NOMO-1 treated with dmso at 0.1 percent for 144 hours (cell line): ENCODE results near the gene LHPP.

Source experiments
- DNase-seq: peaks from one replicate; lab custom pipeline; 2025; ENCODE audit not compliant: unreplicated experiment; lab: John Stamatoyannopoulos, UW

LHPP gene

GRCh38 chr10:124592101-124592500 is 130.5 kb downstream of the LHPP start:
- no peak for DNase-seq

GRCh38 chr10:124592736-124593430 is 131.3 kb downstream of the LHPP start:
- DNase-seq, result no peak

GRCh38 chr10:124593431-124593985 is 131.9 kb downstream of the LHPP start:
- no peak for DNase-seq

DNA sequence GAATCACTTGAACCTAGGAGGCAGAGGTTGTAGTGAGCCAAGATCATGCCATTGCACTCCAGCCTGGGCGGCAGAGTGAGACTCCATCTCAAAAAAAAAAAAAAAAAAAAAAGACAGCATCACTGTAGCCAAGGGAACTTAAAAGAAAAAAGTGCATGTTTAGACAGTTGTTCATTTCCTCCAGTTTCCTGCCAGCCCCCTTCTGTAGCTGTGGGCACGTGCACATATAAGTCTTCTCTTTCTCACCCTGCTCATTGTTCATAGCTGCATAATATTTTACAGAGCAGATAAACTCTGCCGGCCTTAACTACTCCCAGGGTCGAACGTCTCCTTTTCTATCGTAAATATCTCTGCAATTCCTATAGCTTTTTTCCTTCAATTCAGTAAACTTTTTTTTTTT is 132.6 kb downstream of the LHPP start:
- DNase-seq, result no peak

DNA sequence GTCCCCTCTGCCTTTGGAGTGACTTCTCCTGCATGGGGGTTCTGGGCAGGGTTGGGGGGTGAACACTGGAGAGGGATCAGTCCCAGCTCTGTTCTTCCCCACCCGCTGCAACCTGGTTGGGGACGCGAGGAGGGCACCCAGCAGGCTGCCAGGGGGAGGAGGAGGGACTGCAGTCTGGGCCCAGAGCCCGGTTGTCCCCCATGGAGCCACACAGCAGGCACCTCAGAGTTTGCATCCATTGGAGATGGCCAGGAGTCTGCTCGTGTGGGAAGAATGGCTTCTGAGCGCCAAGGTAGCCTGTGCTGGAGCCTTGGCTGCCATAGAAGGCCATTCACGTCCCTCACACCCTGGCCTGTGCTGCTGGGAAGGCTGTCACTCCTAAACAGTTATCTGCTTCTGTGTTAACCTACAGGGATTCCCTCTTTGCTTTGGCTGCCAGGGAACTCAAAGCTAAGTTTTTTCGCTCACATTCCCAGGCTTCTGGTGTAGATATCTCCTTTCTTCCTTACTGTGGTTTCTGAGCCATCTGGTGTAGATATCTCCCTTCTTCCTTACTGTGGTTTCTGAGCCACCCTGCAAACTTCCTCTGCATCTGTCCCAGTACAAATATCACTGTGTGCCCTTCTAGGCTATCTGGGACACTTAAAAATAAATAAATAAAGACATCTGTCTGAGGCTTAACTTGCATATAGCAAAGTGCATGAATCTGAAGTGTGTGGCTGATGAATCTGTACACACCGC is 133.7 kb downstream of the LHPP start:
- no peak for DNase-seq

GRCh38 chr10:124596116-124596785 is 134.6 kb downstream of the LHPP start:
- no peak for DNase-seq

- DNase-seq, result no peak
Measured at GRCh38 chr10:124596962-124597845, 135.6 kb downstream of the LHPP start.

GRCh38 chr10:124597846-124598165 is 136.2 kb downstream of the LHPP start:
- DNase-seq, result no peak

GRCh38 chr10:124598196-124598595 is 136.6 kb downstream of the LHPP start:
- DNase-seq, result no peak

- DNase-seq, result no peak
Measured at GRCh38 chr10:124598773-124599587, 137.4 kb downstream of the LHPP start.

DNA sequence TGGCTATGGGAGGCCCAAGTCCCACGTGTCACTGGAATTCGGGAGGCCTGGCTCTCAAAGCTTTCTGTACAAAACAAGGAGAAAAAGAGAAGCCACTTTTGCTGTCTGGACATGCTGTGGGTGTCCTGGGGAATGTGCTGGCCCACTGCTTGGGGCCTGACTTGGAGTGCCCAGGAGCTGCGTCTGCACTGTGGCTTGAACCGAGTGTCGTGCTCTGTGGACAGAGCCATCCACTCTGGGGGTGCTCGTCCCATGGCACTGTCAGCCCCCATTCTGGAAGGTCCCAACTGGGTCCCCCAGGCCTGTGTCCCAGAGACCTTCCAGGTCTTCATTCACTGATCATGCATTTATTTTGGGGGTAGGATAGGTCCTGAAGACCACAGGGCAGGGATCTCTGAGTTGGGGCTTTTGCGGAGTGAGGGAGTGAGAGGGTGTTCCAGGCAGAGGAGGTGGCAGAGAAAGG is 138.0 kb downstream of the LHPP start:
- DNase-seq, result no peak

DNA sequence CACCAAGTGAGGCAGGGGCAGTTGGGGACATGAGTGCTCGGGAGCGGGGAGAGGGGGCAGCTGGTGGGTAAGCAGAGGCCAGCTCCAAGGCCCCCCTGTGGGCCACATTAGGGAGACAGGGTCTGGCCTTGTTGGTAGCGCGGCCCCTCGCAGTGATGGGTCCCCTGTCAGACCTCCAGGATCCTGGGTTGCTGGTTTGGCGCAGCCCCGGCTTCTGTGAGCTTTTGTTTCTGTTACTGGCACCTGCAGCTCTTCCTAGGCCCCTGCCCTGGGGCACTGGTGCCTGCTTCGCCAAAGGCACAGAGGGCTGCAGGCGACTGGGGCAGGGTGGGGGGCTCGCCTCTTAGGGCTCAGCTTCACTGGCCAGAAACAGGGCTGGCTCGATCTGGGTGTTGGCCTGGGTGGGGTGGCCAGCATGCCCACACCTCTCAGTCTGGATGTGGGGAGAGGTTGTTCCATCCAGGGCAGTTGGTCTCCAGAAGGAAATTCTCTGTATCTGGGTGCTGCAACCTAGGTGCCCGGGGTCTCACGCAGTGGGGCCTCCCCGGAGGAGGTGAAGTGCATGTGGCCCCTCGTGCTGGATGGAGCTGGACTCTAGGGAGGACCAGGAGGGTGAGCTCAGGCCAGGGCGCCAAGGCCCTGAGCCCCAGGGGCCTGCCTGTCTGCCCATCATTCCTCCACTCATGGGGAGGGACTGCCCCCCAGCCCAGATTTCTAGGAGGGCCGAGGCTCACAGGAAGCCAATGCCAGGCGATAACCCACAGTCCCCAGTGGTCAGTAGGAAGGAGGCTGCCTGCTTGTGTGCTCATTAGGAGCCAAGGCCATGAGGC is 138.6 kb downstream of the LHPP start:
- DNase-seq, result no peak

DNA sequence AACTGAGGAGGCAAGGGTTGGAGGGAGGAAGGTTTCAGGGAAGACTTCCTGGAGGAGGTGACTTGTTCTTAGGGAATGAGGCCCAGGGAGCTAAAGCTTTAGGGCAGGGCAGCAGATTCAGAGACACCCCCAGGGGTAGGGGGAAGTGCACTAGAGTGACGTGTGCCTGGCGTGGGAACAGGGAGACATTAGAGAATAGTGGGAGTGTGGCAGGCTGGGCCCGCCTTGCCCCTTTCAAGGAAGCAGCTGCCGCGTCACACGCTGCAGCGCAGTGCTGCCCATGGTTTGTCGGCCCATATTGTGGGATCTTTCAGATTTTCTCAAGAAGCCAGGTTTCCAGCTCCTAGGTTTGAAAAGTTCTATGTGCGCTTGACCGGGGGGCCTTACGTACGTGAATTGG is 139.4 kb downstream of the LHPP start:
- DNase-seq, result no peak

DNA sequence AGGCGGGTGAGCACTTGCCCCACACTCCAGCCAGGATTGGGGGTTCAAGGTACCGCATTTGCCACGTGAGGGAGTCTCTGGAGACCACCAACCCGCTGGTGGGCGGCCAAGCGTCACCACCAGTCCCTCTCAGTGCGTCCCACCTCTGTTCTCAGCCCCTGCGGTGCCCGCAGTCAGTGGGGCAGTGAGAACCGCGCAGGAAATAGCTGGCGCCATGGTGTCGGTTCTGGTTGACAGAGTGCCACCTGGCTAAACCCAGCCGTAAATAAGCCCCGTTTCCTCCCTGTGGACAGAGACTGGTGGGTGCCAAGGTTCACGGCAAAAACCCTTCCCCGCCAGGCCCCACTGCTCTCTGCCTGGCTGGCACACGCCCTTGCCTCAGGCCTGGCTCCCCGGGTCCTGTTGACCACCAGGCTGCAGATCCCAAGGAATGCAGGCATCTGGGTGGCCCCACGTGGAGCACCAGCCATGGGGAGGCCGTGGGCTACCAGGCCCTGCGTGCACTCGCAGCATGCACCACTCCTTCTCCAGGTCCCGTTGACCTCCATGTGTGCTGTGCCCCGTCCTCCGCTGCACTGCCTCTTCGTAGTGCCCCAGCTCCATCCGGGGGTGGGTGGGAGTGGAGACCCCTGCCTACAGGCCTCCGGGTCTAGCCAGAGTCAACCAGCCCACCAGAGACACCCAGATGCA is 140.0 kb downstream of the LHPP start:
- DNase-seq, result no peak

DNA sequence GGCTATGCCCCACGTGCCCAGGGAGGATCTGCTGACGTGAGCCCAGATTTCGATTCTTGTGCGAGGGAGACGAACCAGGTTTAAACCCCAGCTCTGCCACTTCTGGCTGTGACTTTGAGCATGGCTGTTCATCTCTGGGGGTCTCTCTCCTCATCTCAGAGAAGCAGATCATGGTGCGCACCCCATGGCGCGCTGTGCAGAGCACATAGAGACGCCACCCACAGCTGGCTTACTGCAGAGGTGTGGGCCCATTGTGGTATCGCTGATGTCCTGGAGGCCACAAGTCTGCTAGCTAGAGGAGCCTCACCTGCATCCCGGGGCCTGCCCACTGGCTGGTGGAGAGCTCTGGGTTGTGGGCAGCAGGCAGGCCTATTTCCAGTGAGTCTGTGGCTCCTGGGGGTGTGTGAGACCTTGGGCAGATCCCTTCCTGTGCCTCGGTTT is 140.5 kb downstream of the LHPP start:
- no peak for DNase-seq

DNA sequence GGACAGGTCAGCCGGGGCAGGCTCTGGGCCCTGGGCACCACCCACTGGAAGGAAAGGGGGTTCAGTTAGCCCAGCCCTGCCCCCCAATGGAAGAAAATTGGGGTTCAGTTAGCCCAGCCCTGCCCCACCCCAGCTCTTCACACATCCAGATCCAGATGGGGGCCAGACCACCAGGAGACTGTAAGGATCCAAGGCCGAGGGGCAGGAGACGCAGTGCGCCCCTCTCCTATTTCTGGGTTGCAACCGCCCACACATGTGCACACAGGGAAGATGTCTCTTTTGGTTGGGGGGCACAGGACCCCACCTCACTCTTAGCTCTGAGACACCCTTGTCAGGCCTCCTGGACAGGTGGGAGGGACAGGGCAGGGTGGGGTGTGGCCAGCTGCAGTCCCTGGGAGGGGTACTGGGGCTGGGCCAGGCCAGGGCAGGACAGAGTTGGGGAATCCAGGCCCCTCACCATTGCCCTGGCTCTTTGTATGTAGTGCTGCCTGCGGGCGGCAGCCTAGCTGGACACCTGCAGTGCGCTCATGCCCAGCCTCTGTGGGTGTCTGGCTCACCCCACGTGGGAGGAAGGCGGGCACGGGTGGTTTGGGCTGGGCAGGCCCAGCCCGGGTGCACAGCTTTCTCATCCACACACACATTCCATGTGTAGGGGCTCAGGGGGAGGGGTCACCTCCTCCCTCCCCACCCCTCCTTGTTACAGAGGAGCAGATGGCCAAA is 141.2 kb downstream of the LHPP start:
- no peak for DNase-seq

DNA sequence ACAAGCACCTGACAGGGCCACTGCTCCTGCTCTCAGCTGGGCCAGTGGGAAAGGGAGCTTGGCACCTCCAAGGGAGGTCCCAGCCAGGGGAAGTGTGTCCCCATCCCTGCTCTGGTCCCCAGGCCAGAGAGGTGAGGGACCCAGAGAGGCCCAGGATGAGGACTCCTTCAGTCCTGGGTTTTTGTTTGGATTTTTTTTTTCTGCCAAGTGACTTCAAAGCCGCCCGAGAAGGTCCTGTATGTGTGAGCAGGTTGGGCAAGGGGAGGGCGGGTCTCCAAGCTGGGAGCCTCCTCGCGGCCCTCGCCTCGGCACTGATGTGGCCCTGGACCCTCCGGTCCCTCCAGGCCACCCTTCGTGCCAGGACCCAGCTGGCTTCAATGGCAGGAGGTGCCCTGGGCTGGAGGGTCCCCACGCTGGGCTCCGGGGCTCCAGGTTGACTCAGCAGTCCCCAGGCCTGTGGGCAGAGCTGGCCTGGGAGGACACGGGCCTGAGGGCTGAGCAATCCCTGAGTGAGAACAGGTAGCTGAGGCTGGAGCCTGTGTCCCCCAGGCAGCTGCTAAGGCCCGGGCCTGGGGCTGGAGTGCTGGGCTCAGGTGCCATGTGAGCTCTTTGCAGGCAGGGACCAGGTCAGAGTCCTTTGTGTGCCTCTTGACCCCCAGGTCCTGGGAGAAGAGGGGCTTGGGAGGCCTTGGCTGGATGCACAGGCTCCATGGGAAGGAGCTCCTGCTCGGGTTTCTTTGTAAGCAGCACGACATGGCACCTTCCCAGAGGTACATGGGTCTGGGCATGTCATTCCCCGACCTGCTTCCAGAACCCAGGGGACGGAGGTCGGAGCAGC is 142.0 kb downstream of the LHPP start:
- DNase-seq, result no peak
